Measurements from ENCODE around the gene ACTR1A. TPM values are rescaled to one million over a fixed set of nuclear protein-coding genes. Genes with fewer than 3 reads are reported as not detected.
"Not testable (repeated sequence)": the region's sequence is repeated elsewhere in the genome, so short reads cannot be mapped to it uniquely, and the experiment has no call there.

ACTR1A gene
- total RNA-seq, 2 experiments from 2014 or later = 70.0 to 74.0 TPM

DNA sequence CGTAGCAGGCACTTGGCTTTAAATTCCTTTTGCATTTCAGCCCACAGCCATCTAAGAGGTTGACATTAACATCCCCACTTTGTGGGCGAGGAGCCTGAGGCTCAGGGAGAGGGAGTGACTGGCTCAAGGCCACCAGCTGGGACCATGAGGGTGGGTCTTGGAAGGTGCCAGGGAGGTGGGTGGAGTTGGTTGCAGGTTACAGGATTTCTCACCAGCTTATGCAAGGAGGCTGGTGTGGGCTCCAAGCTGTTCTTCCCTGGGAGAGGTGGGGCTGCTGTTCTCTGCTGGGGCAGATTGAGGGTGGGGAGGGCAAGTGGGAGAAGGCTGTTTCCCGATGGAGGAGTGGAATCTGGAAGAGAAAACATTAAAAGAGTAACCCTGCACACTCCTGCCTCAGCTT lies 37.0 kb downstream of the ACTR1A start:
- POLR2A ChIA-PET = interaction anchor here (0.7 kb wide), 1 partner anchor 15 kb away, joined by 3 read pairs; no protein-coding TSS in a partner anchor
- CTCF ChIA-PET = interaction anchor here (0.6 kb wide), 1 partner anchor 13 kb away, joined by 3 read pairs; no protein-coding TSS in a partner anchor

- ChIA-PET POLR2A (interaction anchor here (0.9 kb wide), 1 partner anchor 14 kb away, joined by 10 read pairs; no protein-coding TSS in a partner anchor), CTCF (no interaction called here)
Observed at GRCh38 chr10:102463983-102464382, 38.5 kb downstream of the ACTR1A start.

- ChIA-PET POLR2A (interaction anchor here (0.6 to 2.3 kb wide), 5 partner anchors 12 to 586 kb away, joined by 3 to 32 read pairs (median 3); partner anchors contain the start of genes C10orf95 and NFKB2), CTCF (interaction anchor here (0.6 to 3.2 kb wide), 5 partner anchors 10 to 64 kb away, joined by 3 to 18 read pairs (median 12); partner anchors contain the start of gene C10orf95)
Observed at GRCh38 chr10:102462512-102463054, 39.9 kb downstream of the ACTR1A start.

DNA sequence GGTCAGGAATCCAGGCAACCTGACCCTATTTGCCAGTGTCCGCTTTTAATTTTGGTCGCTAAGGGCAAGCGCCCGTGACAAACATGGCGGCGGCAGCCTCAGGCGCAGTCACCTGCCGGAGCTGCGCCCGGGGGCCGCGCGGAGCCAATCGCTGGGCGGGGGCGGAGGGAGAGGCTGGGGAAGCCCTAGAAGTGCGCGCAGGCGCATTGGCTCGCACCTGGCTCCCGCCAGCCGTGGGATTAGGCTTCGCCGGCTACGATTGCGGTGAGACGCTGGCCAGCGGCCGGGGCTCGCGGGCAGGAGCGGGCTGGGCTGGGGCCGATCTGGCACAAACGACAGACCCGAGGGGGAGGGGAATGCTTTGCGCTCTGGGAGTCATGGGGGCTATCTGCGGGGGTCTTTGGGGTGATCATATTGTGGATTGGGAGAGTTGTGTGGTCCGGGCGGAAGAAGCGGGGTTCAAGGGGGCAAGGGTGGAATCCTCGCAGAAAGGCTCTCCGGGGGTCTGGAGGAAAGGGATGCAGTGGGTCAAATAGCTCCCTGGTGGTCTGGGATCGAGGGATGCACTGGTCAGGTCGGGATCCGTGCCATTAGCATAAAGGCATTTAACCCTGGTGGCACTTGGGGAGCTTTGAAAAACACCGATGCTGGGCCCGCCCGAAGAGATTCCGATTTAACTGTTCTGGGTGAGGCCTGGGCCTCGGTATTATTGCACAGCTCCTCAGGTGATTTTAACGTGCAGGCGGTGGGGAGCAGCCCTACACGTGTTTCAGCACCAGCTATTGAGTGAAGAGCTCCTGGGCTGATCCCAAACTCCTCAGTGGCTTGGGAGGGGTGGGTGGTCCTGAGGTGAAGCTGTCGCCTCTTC lies 41.1 kb downstream of the ACTR1A start:
- ChIA-PET CTCF (interaction anchor here (0.5 to 3.2 kb wide), 11 partner anchors 8 to 231 kb away, joined by 3 to 18 read pairs (median 5); partner anchors contain the start of genes C10orf95 and CUEDC2), POLR2A (interaction anchor here (0.6 to 2.3 kb wide), 10 partner anchors 11 to 585 kb away, joined by 3 to 32 read pairs (median 4); partner anchors contain the start of genes C10orf95, CUEDC2 and NFKB2)

DNA sequence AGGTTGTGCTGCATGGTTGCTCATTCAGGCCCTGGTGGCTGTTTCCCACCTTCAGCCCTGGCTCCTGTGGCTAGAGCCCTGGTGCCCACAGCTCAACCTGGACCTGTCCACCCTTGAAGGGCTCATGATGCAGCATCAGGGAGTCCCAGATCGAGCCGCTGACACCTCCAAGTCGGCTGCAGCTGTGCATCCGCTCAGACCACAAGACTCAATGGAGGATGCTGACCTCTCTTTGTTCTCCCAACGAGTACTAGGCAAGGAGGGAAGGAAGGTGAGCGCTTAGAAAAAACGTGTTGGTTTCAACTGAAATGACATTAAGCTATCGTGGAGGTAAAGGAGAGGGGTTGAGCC lies 41.7 kb downstream of the ACTR1A start:
- POLR2A ChIA-PET = interaction anchor here (1.0 to 2.3 kb wide), 3 partner anchors 10 to 29 kb away, joined by 3 to 32 read pairs (median 4); partner anchors contain the start of genes C10orf95 and CUEDC2

GRCh38 chr10:102458656-102459055 lies 43.9 kb downstream of the ACTR1A start:
- CTCF ChIA-PET = interaction anchor here (0.7 kb wide), 2 partner anchors 17 to 227 kb away, joined by 3 read pairs; no protein-coding TSS in a partner anchor
- POLR2A ChIA-PET = no interaction called here

More for the DNA sequence above, 41.7 kb downstream of the ACTR1A start:
- CTCF ChIA-PET = interaction anchor here (1.1 to 3.2 kb wide), 8 partner anchors 8 to 230 kb away, joined by 3 to 18 read pairs (median 8); partner anchors contain the start of genes C10orf95 and CUEDC2

- ChIA-PET CTCF (interaction anchor here (0.8 kb wide), 1 partner anchor 67 kb away, joined by 3 read pairs; no protein-coding TSS in a partner anchor), POLR2A (no interaction called here)
Observed at GRCh38 chr10:102457591-102458150, 44.8 kb downstream of the ACTR1A start.

DNA sequence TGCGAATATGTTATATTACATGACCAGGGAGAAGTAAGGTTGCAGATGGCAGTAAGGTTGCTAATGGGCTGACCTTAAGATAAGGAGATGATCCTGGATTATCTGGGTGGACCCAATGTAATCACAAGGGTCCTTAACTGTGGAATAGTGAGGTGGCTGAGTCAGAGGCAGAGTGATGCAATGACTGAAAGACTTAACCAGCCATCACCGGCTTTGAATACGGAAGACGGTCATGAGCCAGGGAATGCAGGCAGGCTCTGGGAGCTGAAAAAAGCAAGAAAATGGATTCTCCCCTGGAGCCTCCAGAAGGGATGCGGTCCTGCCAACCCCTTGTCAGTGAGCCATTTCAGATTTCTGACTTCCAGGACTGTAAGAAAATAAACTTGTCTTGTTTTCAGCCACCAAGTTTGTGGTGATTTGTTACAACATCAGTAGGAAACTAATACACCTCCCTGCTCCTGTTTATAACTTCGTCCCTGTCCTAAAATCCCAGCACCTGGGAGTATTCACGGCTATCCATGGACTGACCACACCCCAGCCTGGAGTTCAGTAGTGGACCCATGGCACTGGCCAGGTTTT lies 46.5 kb downstream of the ACTR1A start:
- ChIA-PET POLR2A (no interaction called here), CTCF (no interaction called here)

- CTCF ChIA-PET, POLR2A ChIA-PET: not testable (repeated sequence)
Observed at GRCh38 chr10:102454662-102455487, 47.6 kb downstream of the ACTR1A start.

DNA sequence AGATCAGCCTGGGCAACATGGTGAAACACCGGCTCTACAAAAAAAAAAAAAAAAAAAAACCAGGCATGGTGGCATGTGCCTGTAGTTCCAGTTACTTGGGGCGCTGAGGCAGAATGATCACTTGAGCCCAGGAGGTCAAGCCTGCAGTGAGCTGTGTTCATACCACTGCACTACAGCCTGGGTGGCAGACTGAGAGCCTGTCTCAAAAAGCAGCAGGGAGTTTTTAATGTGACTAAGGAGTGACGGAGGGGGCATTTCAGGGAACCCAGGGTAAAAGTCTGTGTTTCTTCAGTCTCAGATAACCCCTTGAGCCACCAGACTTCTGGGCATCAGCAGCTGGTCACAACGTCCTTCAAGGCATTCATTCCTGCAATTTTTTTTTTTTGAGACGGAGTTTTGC lies 49.0 kb downstream of the ACTR1A start:
- ChIA-PET POLR2A (interaction anchor here (0.6 to 0.7 kb wide), 3 partner anchors 23 to 60 kb away, joined by 3 to 7 read pairs (median 3); no protein-coding TSS in a partner anchor), CTCF (interaction anchor here (0.7 to 4.7 kb wide), 7 partner anchors 8 to 300 kb away, joined by 3 to 52 read pairs (median 6); partner anchors contain the start of genes CUEDC2 and NFKB2)

GRCh38 chr10:102452672-102453340 lies 49.7 kb downstream of the ACTR1A start:
- ChIA-PET POLR2A (interaction anchor here (0.5 to 4.9 kb wide), 4 partner anchors 20 to 1079 kb away, joined by 3 to 39 read pairs (median 4); partner anchors contain the start of gene CUEDC2), CTCF (interaction anchor here (0.7 to 4.7 kb wide), 11 partner anchors 9 to 299 kb away, joined by 3 to 52 read pairs (median 3); partner anchors contain the start of genes CUEDC2, FBXL15 and NFKB2)

- ChIA-PET POLR2A (interaction anchor here (0.6 to 4.9 kb wide), 15 partner anchors 10 to 298 kb away, joined by 3 to 39 read pairs (median 6); partner anchors contain the start of genes CUEDC2, FBXL15, NFKB2 and TRIM8), CTCF (interaction anchor here (0.7 to 4.7 kb wide), 11 partner anchors 10 to 222 kb away, joined by 3 to 52 read pairs (median 5); partner anchors contain the start of genes ACTR1A, CUEDC2, FBXL15 and NFKB2)
Observed at GRCh38 chr10:102451105-102451969, 51.2 kb downstream of the ACTR1A start, which contains the start of gene C10orf95. C10orf95 (minus strand) TSS chr10:102451543; CDS start chr10:102451093, 450 bp downstream.

DNA sequence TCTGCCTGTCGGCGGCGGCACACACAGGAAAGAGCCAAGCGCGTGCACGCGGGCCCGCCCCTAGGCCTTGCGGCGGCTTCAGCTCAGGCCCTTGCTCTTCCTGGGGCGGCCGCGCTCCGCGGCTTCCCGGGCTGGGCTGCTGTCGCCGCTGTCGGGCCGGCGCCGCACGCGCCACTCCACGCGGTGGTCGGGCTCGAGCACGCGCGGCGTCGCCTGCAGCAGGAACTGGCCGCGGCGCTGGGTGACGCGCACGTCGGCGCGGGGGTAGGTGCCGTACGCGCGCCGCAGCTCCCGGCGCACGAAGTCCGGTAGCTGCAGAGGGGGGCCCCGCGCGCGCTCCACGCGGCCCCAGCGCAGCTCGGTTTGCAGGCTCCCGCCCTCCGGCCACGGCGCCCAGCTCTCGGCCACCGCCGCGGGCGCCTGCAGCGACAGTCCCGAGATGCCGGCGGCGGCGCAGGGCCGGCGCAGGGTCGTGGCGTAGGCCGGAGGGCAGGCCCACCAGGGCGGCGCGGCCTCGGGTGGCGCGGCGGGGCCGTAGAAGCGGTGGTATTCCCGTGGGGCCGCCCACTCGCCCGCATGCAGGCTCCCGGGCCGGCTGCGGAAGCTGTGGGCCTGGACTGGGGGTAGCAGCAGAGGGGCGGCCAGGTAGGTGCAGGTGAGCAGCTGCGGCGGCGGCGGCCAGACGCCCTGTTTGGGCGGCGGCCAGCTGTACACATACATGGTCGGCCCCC lies 52.0 kb downstream of the ACTR1A start:
- ChIA-PET POLR2A (interaction anchor here (0.6 to 4.9 kb wide), 16 partner anchors 10 to 297 kb away, joined by 3 to 39 read pairs (median 6); partner anchors contain the start of genes ARL3, CUEDC2, FBXL15 and NFKB2), CTCF (interaction anchor here (0.8 to 4.7 kb wide), 9 partner anchors 11 to 165 kb away, joined by 3 to 52 read pairs (median 5); partner anchors contain the start of genes CUEDC2, FBXL15 and NFKB2)

GRCh38 chr10:102450124-102450373 lies 52.5 kb downstream of the ACTR1A start:
- POLR2A ChIA-PET = interaction anchor here (0.5 to 4.9 kb wide), 14 partner anchors 12 to 323 kb away, joined by 3 to 39 read pairs (median 8); partner anchors contain the start of genes ARL3, CUEDC2, FBXL15 and NFKB2
- CTCF ChIA-PET = interaction anchor here (1.2 to 4.7 kb wide), 7 partner anchors 11 to 133 kb away, joined by 3 to 52 read pairs (median 10); partner anchors contain the start of genes CUEDC2, FBXL15 and NFKB2

Data from activated CD8-positive, alpha-beta memory T cell treated with anti-CD3 and anti-CD28 coated beads for 36 hours (primary cell).